Caco-2 (cell line): ENCODE data around the gene HDHD5. TPM values are rescaled to one million over a fixed set of nuclear protein-coding genes. Genes with fewer than 3 reads are reported as not detected.

Experiments used
- BruUV-seq: library from RNA; stranded (reverse); fragments of 400-500 nt; replicated peaks from 2 replicates; lab custom pipeline; 2021; lab: Mats Ljungman, UMichigan
- CTCF ChIA-PET: fragments of 300-600 bp; sonication (Branson Sonifier 250); formaldehyde crosslinking; loops from one replicate; lab custom pipeline; 2022; ENCODE audit warnings: antibody characterized with exemption; lab: Charles Lee
- POLR2A ChIA-PET: fragments of 300-600 bp; sonication (Branson Sonifier 250); formaldehyde crosslinking; loops from one replicate; lab custom pipeline; 2022; ENCODE audit warnings: antibody characterized with exemption; lab: Charles Lee
- DNase-seq, 2 experiments: peaks; one replicate each; pipeline versions ENCODE4 v3.0.0 to v3.0.0-alpha.2; 2020 to 2022
- H3K27me3 ChIP-seq: replicated peaks from 2 replicates; pipeline ENCODE4 v1.6.0; 2011; ENCODE audit warnings: low read length; ENCODE audit not compliant: control insufficient read depth, insufficient read depth
- H3K36me3 ChIP-seq: 2 replicates; pipeline ENCODE4 v1.5.1; 2011; ENCODE audit warnings: low read length; ENCODE audit not compliant: control insufficient read depth, insufficient read depth
- H3K4me1 ChIP-seq: fragments of 250-450 bp; sonication (Bioruptor Pico); 2 replicates; pipeline ENCODE4 v1.5.1; 2020; ENCODE audit warnings: mild to moderate bottlenecking
- H3K4me3 ChIP-seq: 2 replicates; pipeline ENCODE4 v1.5.1; 2011; ENCODE audit warnings: low read depth, mild to moderate bottlenecking, control low read depth, low read length
- H3K9me3 ChIP-seq: fragments of 250-450 bp; sonication (Bioruptor Pico); 2 replicates; pipeline ENCODE4 v1.5.1; 2020; ENCODE audit warnings: mild to moderate bottlenecking, moderate library complexity
- H3K27ac Mint-ChIP-seq: one replicate; pipeline ENCODE4 v1.8.0; 2022; ENCODE audit warnings: mixed read lengths; ENCODE audit not compliant: unreplicated experiment
- H3K27me3 Mint-ChIP-seq: one replicate; pipeline ENCODE4 v1.8.0; 2022; ENCODE audit warnings: mixed read lengths; ENCODE audit not compliant: insufficient read depth, unreplicated experiment
- H3K36me3 Mint-ChIP-seq: one replicate; pipeline ENCODE4 v1.8.0; 2022; ENCODE audit warnings: mild to moderate bottlenecking, mixed read lengths; ENCODE audit not compliant: insufficient read depth, unreplicated experiment
- H3K4me1 Mint-ChIP-seq: one replicate; pipeline ENCODE4 v1.8.0; 2022; ENCODE audit warnings: low read depth, mixed read lengths; ENCODE audit not compliant: unreplicated experiment
- H3K4me3 Mint-ChIP-seq: one replicate; pipeline ENCODE4 v1.8.0; 2022; ENCODE audit warnings: mild to moderate bottlenecking, moderate library complexity, mixed read lengths; ENCODE audit not compliant: unreplicated experiment
- H3K9me3 Mint-ChIP-seq: one replicate; pipeline ENCODE4 v1.8.0; 2022; ENCODE audit warnings: mixed read lengths; ENCODE audit not compliant: unreplicated experiment
- CTCF ChIP-seq, 2 experiments: fragments of 200-600 bp in 1 of 2; IDR thresholded peaks; 1 replicate in 1 of 2; 2 replicates in 1 of 2; pipeline versions ENCODE4 v1.5.1 to v1.8.0; 2011 to 2022; ENCODE audit warnings: antibody characterized with exemption in 1 of 2, control low read depth in 1 of 2, inconsistent platforms in 1 of 2, low read depth in 1 of 2, low read length in 1 of 2, mild to moderate bottlenecking in 1 of 2, moderate library complexity in 1 of 2; ENCODE audit not compliant: insufficient read depth in 1 of 2, severe bottlenecking in 1 of 2, unreplicated experiment in 1 of 2
- intact Hi-C: fragments of 100-400 bp; cut with micrococcal nuclease; formaldehyde crosslinking; loops from one replicate; pipeline ENCODE4 v1.10.0; 2022; ENCODE audit not compliant: unreplicated experiment
- total RNA-seq: library from RNA; stranded (reverse); gene quantifications from 2 replicates; pipeline ENCODE4 v1.2.3, GENCODE V29; 2022

HDHD5 gene
- total RNA-seq, 1 experiment from 2014 or later: 57.0 TPM

GRCh38 chr22:17104336-17104935 lies 54.6 kb downstream of the HDHD5 start:
- no TSS peak for BruUV-seq

GRCh38 chr22:17103351-17103750 lies 55.7 kb downstream of the HDHD5 start:
- H3K36me3 Mint-ChIP-seq: peaks cover 12% of the 10 kb centered on the region
- intact Hi-C loops: no loop called here
- H3K4me3 Mint-ChIP-seq: no peak overlapping the region
- TF ChIP-seq CTCF (IDR thresholded peaks at IDR 0.05; ENCODE audit: insufficient read depth in 1 of 2, low read depth in 1 of 2, low read length in 1 of 2, severe bottlenecking in 1 of 2, unreplicated experiment in 1 of 2): no peak
- no peak overlapping the region for H3K27ac Mint-ChIP-seq
- Histone ChIP-seq H3K4me3 (no peak overlapping the region), H3K4me1 (no peaks in the 10 kb centered on the region), H3K27me3 (no peaks in the 10 kb centered on the region), H3K36me3 (no peaks in the 10 kb centered on the region; the same call in 1 of the 2 replicates), H3K9me3 (no peaks in the 10 kb centered on the region)
- ChIA-PET CTCF (no interaction called here), POLR2A (no interaction called here)
- H3K27me3 Mint-ChIP-seq: no peaks in the 10 kb centered on the region
- BruUV-seq: no TSS peak
- H3K9me3 Mint-ChIP-seq: no peaks in the 10 kb centered on the region
- DNase-seq: no peak
- H3K4me1 Mint-ChIP-seq: no peaks in the 10 kb centered on the region

More at GRCh38 chr22:17104336-17104935, 54.6 kb downstream of the HDHD5 start:
- Histone ChIP-seq H3K27me3 (no peaks in the 10 kb centered on the region), H3K4me1 (no peaks in the 10 kb centered on the region), H3K36me3 (no peaks in the 10 kb centered on the region; the same call in 1 of the 2 replicates), H3K4me3 (no peak overlapping the region), H3K9me3 (no peaks in the 10 kb centered on the region)
- H3K27ac Mint-ChIP-seq: no peak overlapping the region
- H3K9me3 Mint-ChIP-seq: no peaks in the 10 kb centered on the region
- intact Hi-C loops: no loop called here
- H3K36me3 Mint-ChIP-seq: peaks cover 5% of the 10 kb centered on the region
- no peaks in the 10 kb centered on the region for H3K4me1 Mint-ChIP-seq
- H3K27me3 Mint-ChIP-seq: no peaks in the 10 kb centered on the region
- CTCF ChIA-PET: no interaction called here
- no peak overlapping the region for H3K4me3 Mint-ChIP-seq
- DNase-seq: no peak
- no peak for TF ChIP-seq CTCF (IDR thresholded peaks at IDR 0.05; ENCODE audit: insufficient read depth in 1 of 2, low read depth in 1 of 2, low read length in 1 of 2, severe bottlenecking in 1 of 2, unreplicated experiment in 1 of 2)
- POLR2A ChIA-PET: no interaction called here

GRCh38 chr22:17102297-17102667 lies 56.8 kb downstream of the HDHD5 start:
- Mint-ChIP-seq H3K4me3 (no peak overlapping the region), H3K27me3 (no peaks in the 10 kb centered on the region), H3K4me1 (no peaks in the 10 kb centered on the region), H3K9me3 (no peaks in the 10 kb centered on the region), H3K27ac (no peak overlapping the region), H3K36me3 (peaks cover 11% of the 10 kb centered on the region)
- H3K4me1 ChIP-seq: no peaks in the 10 kb centered on the region
- BruUV-seq: no TSS peak
- TF ChIP-seq CTCF (IDR thresholded peaks at IDR 0.05; ENCODE audit: insufficient read depth in 1 of 2, low read depth in 1 of 2, low read length in 1 of 2, severe bottlenecking in 1 of 2, unreplicated experiment in 1 of 2): no peak
- no peaks in the 10 kb centered on the region for H3K27me3 ChIP-seq
- DNase-seq: no peak
- no peaks in the 10 kb centered on the region for H3K9me3 ChIP-seq
- no peak overlapping the region for H3K4me3 ChIP-seq
- intact Hi-C loops: no loop called here
- ChIA-PET CTCF (no interaction called here), POLR2A (no interaction called here)
- H3K36me3 ChIP-seq: no peaks in the 10 kb centered on the region; the same call in 1 of the 2 replicates
